GM12878 (cell line): ENCODE results near the gene KRTAP3-2. TPM values are rescaled to one million over a fixed set of nuclear protein-coding genes. Genes with fewer than 3 reads are reported as not detected.
"Not testable (repeated sequence)": the region's sequence is repeated elsewhere in the genome, so short reads cannot be mapped to it uniquely, and the experiment has no call there.

Experiments used
- ATAC-seq: fragments of 200-7000 bp; cut with Tn5 transposase; 3 replicates; pipeline ENCODE4 v1.9.1; 2020; ENCODE audit warnings: mild to moderate bottlenecking, moderate library complexity
- BruUV-seq: library from RNA; stranded (reverse); fragments of 400-500 nt; replicated peaks from 2 replicates; lab custom pipeline; 2021; lab: Mats Ljungman, UMichigan
- CTCF ChIA-PET: fragments of 300-600 bp; sonication (Branson Sonifier 250); formaldehyde crosslinking; extraction: SDS; loops from one replicate; lab custom pipeline; 2021; ENCODE audit warnings: inconsistent platforms; lab: Yijun Ruan, JAX
- POLR2A ChIA-PET: fragments of 350-600 bp; formaldehyde crosslinking; extraction: SDS; loops from one replicate; lab custom pipeline; 2021; ENCODE audit warnings: inconsistent platforms; lab: Charles Lee
- RAD21 ChIA-PET: fragments of 300-600 bp; sonication (Branson Sonifier 250); formaldehyde crosslinking; loops from one replicate; lab custom pipeline; 2023; ENCODE audit warnings: antibody characterized with exemption; ENCODE audit not compliant: unreplicated experiment; lab: Charles Lee
- SMC1A ChIA-PET: fragments of 300-600 bp; sonication (Branson Sonifier 250); formaldehyde crosslinking; loops from one replicate; lab custom pipeline; 2023; ENCODE audit not compliant: unreplicated experiment, uncharacterized antibody; lab: Charles Lee
- DNase-seq: peaks from one replicate; pipeline ENCODE4 v3.0.0-alpha.2; 2011; ENCODE audit warnings: low read depth, low spot score
- FAIRE-seq: peaks from 3 replicates; lab custom pipeline; 2011; peaks lifted over from hg19 to GRCh38; lab: Jason Lieb, UNC
- H2AFZ ChIP-seq: 2 replicates; pipeline ENCODE4 v1.6.0; 2011; ENCODE audit warnings: low read depth, low read length, control low read depth; ENCODE audit not compliant: control insufficient read depth
- H3K27ac ChIP-seq: 2 replicates; pipeline ENCODE4 v1.5.1; 2011; ENCODE audit warnings: control low read depth; ENCODE audit not compliant: control insufficient read depth, insufficient read depth
- H3K27me3 ChIP-seq, 2 experiments: replicated peaks in 1 of 2; 2 replicates each; pipeline versions ENCODE4 v1.6.0 to v1.6.1; 2011; ENCODE audit warnings: low read length in 1 of 2; ENCODE audit not compliant: control insufficient read depth in 2 of 2, insufficient read depth in 2 of 2
- H3K36me3 ChIP-seq, 2 experiments: 2 replicates each; pipeline ENCODE4 v1.5.1; 2011; ENCODE audit warnings: low read length in 1 of 2; ENCODE audit not compliant: control insufficient read depth in 2 of 2, insufficient read depth in 2 of 2
- H3K4me1 ChIP-seq: 2 replicates; pipeline ENCODE4 v1.6.1; 2011; ENCODE audit warnings: mild to moderate bottlenecking, low read length, moderate library complexity, mixed read lengths; ENCODE audit not compliant: control insufficient read depth, insufficient read depth
- H3K4me2 ChIP-seq: 2 replicates; pipeline ENCODE4 v1.6.0; 2011; ENCODE audit warnings: control low read depth; ENCODE audit not compliant: control insufficient read depth, insufficient read depth
- H3K4me3 ChIP-seq: fragments of 200-600 bp; sonication (generic); 2 replicates; pipeline ENCODE4 v1.5.1; 2016
- H3K79me2 ChIP-seq: 2 replicates; pipeline ENCODE4 v1.6.0; 2011; ENCODE audit warnings: low read length; ENCODE audit not compliant: control insufficient read depth, insufficient read depth
- H3K9ac ChIP-seq: 2 replicates; pipeline ENCODE4 v1.8.0; 2011; ENCODE audit warnings: low read length, control low read depth, mixed read lengths; ENCODE audit not compliant: control insufficient read depth, insufficient read depth
- H3K9me3 ChIP-seq: replicated peaks from 3 replicates; pipeline ENCODE4 v1.5.1; 2011; ENCODE audit warnings: mild to moderate bottlenecking, low read length; ENCODE audit not compliant: control insufficient read depth, insufficient read depth
- H4K20me1 ChIP-seq: 2 replicates; pipeline ENCODE4 v1.6.0; 2011; ENCODE audit not compliant: control insufficient read depth, insufficient read depth
- BMI1 ChIP-seq: fragments of 450-650 bp; IDR thresholded peaks from 2 replicates; pipeline ENCODE4 v1.6.1; 2016; ENCODE audit warnings: mild to moderate bottlenecking, moderate library complexity, borderline replicate concordance
- BRCA1 ChIP-seq: IDR thresholded peaks from 2 replicates; pipeline ENCODE4 v1.6.1; 2011; ENCODE audit warnings: low read depth, low read length, improper control_type of control experiment
- CHD4 ChIP-seq: fragments of 200-600 bp; sonication (generic); IDR thresholded peaks from 2 replicates; pipeline ENCODE4 v1.6.1; 2016; ENCODE audit warnings: mild to moderate bottlenecking
- GABPA ChIP-seq: IDR thresholded peaks from 2 replicates; pipeline ENCODE4 v1.6.1; 2014; ENCODE audit warnings: antibody characterized with exemption, low read depth, mild to moderate bottlenecking, inconsistent platforms
- MAX ChIP-seq: IDR thresholded peaks from 2 replicates; pipeline ENCODE4 v1.6.1; 2012; ENCODE audit warnings: low read depth, low read length, improper control_type of control experiment
- NR2C2 ChIP-seq: IDR thresholded peaks from 2 replicates; pipeline ENCODE4 v1.6.1; 2011; ENCODE audit warnings: borderline replicate concordance, low read depth; ENCODE audit not compliant: control insufficient read depth, insufficient read length
- NRF1 ChIP-seq: conservative IDR thresholded peaks from 2 replicates; pipeline ENCODE4 v1.6.1; 2011; ENCODE audit warnings: mild to moderate bottlenecking, low read depth, low read length, improper control_type of control experiment
- RB1 ChIP-seq: fragments of 450-650 bp; formaldehyde crosslinking; IDR thresholded peaks from 2 replicates; pipeline ENCODE4 v1.6.1; 2017; ENCODE audit warnings: mild to moderate bottlenecking, borderline replicate concordance
- SMARCA5 ChIP-seq: fragments of 450-650 bp; IDR thresholded peaks from 2 replicates; pipeline ENCODE4 v1.6.1; 2017; ENCODE audit warnings: mild to moderate bottlenecking
- ZSCAN29 ChIP-seq: fragments of 450-650 bp; IDR thresholded peaks from 2 replicates; pipeline ENCODE4 v1.6.1; 2017; ENCODE audit warnings: mild to moderate bottlenecking, moderate library complexity
- WGBS: methylation state at CpG from one replicate; pipeline ENCODE4 v1.1.6; 2016; ENCODE audit warnings: low lambda C conversion rate; ENCODE audit not compliant: insufficient replicate concordance, insufficient coverage; ENCODE audit errors: missing lambda C conversion rate; 5-methylcytosine and 5-hydroxymethylcytosine counted together
- in situ Hi-C: fragments of 300-500 bp; cut with MboI; formaldehyde crosslinking; loops from 9 replicates; pipeline ENCODE4 v1.14.3; 2018; ENCODE audit warnings: mixed read lengths
- intact Hi-C: fragments of 100-400 bp; cut with micrococcal nuclease; formaldehyde crosslinking; loops from one replicate; pipeline ENCODE4 v1.14.2; 2022; ENCODE audit not compliant: unreplicated experiment
- polyA plus RNA-seq, 11 experiments: library from polyadenylated mRNA; depleted of rRNA in 4 of 11; unstranded in 6 of 11; stranded (reverse) in 5 of 11; fragments of >200 nt; fragmentation: Nextera tagmentation in 4 of 11; fragmentation: Illumina TruSeq in 1 of 11; extraction: Ambion mirVana in 4 of 11; extraction: Trizol in 1 of 11; gene quantifications; 1 replicate in 1 of 11; 2 replicates in 10 of 11; pipeline versions ENCODE4 v1.2.1 to v1.2.3, GENCODE V29; 2011 to 2016; ENCODE audit warnings: inconsistent platforms in 2 of 11, missing spikeins in 2 of 11, low read depth in 1 of 11
- total RNA-seq, 4 experiments: library from RNA; depleted of rRNA in 3 of 4; stranded (reverse); fragments of >200 nt in 3 of 4; fragmentation: Illumina TruSeq in 1 of 4; extraction: Trizol in 1 of 4; gene quantifications; 2 replicates each; pipeline versions ENCODE4 v1.2.1 to v1.2.3, GENCODE V29; 2013 to 2021

The KRTAP3-2 gene
- total and polyA plus RNA-seq, 10 of the 15 experiments (the other 5 are each of a cell fraction or from before 2014, with no cell fraction given) = not detected

GRCh38 chr17:41048441-41048840 lies 48.7 kb upstream of the KRTAP3-2 start:
- FAIRE-seq = no peak
- Histone ChIP-seq H3K9ac (no peak overlapping the region), H3K4me1 (no peaks in the 10 kb centered on the region), H3K9me3 (no peaks in the 10 kb centered on the region), H3K4me3 (no peak overlapping the region), H2AFZ (no peak overlapping the region), H3K27me3 (no peaks in the 10 kb centered on the region; a peak in 1 of 4 replicates), H3K4me2 (no peak overlapping the region), H3K79me2 (no peaks in the 10 kb centered on the region), H3K27ac (no peak overlapping the region), H3K36me3 (no peaks in the 10 kb centered on the region), H4K20me1 (no peaks in the 10 kb centered on the region)
- ChIA-PET POLR2A (no interaction called here), RAD21 (no interaction called here), SMC1A (no interaction called here), CTCF (no interaction called here)
- no TSS peak for BruUV-seq
- ATAC-seq = no peak
- no peak for DNase-seq
- TF ChIP-seq NR2C2 = no peak
- TF ChIP-seq GABPA = no peak
- TF ChIP-seq ZSCAN29 = no peak
- no peak for TF ChIP-seq CHD4
- TF ChIP-seq NRF1 = no peak
- no peak for TF ChIP-seq SMARCA5
- TF ChIP-seq BMI1 = no peak
- no peak for TF ChIP-seq BRCA1
- no peak for TF ChIP-seq MAX
- no peak for TF ChIP-seq RB1
- in situ Hi-C loops (no loop called here), intact Hi-C loops (no loop called here)
- 26% methylated on average over 7 of the region's 7 CpGs for WGBS

GRCh38 chr17:41046735-41047465 lies 47.2 kb upstream of the KRTAP3-2 start, which contains the start of gene KRTAP2-1:
TSS of gene KRTAP2-1 (minus strand) at chr17:41047316. CDS start at chr17:41047267, 49 bp downstream.
- H3K4me2 ChIP-seq, H3K4me1 ChIP-seq, H3K79me2 ChIP-seq, in situ Hi-C loops, POLR2A ChIA-PET, H3K27ac ChIP-seq, H3K36me3 ChIP-seq, RAD21 ChIA-PET, H3K27me3 ChIP-seq, H3K9ac ChIP-seq, H4K20me1 ChIP-seq, ATAC-seq, H3K4me3 ChIP-seq, FAIRE-seq, SMC1A ChIA-PET, intact Hi-C loops, BruUV-seq, CTCF ChIA-PET, H3K9me3 ChIP-seq, DNase-seq, H2AFZ ChIP-seq: not testable (repeated sequence)
- WGBS = 54% methylated on average over 10 of the region's 33 CpGs
